T-helper 2 cell treated with Interferon-gamma antibody and Interleukin-4, amounts not matched to agents 5 μg/mL and 100 μg/mL, for 36 hours (primary cell): Measurements from ENCODE around the gene BICDL1.

Experiments used
- DNase-seq: peaks from one replicate; pipeline ENCODE4 v3.0.0; 2021; ENCODE audit warnings: low spot score
- H3K27ac Mint-ChIP-seq: one replicate; pipeline ENCODE4 v1.8.0; 2021; ENCODE audit warnings: mild to moderate bottlenecking, mixed read lengths
- H3K27me3 Mint-ChIP-seq: one replicate; pipeline ENCODE4 v1.8.0; 2021; ENCODE audit warnings: low read depth, mixed read lengths
- H3K36me3 Mint-ChIP-seq: one replicate; pipeline ENCODE4 v1.8.0; 2021; ENCODE audit warnings: low read depth, mixed read lengths
- H3K4me1 Mint-ChIP-seq: one replicate; pipeline ENCODE4 v1.8.0; 2021; ENCODE audit warnings: low read depth, mixed read lengths
- H3K4me3 Mint-ChIP-seq: one replicate; pipeline ENCODE4 v1.8.0; 2022; ENCODE audit warnings: mild to moderate bottlenecking, moderate library complexity, mixed read lengths
- H3K9me3 Mint-ChIP-seq: one replicate; pipeline ENCODE4 v1.8.0; 2021; ENCODE audit warnings: mixed read lengths

BICDL1 gene

DNA sequence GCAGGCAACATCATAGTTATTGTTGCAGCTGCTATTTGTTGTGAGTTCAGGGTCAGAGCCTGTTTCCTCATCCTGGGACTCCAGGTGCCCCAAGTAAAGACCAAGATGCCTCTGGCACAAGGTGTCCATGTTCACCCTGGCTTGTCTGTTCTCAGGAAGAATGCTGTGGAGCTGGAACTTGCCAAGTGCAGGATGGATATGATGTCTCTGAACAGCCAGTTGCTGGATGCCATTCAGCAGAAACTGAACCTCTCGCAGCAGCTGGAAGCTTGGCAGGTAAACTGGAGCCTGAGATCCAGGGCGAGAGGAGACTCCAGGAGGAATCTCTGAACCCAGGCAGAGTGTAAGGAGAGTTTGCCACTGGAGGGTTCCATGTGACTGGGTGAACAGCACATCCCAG, 100.8 kb downstream of the BICDL1 start:
- H3K9me3 Mint-ChIP-seq, result no peaks in the 10 kb centered on the region
- H3K27ac Mint-ChIP-seq, result no peak overlapping the region
- DNase-seq, result no peak
- H3K4me1 Mint-ChIP-seq, result peaks cover 25% of the 10 kb centered on the region
- no peaks in the 10 kb centered on the region for H3K27me3 Mint-ChIP-seq
- peaks cover 32% of the 10 kb centered on the region for H3K36me3 Mint-ChIP-seq
- no peak overlapping the region for H3K4me3 Mint-ChIP-seq

GRCh38 chr12:120090206-120090605, 101.2 kb downstream of the BICDL1 start:
- no peak overlapping the region for H3K27ac Mint-ChIP-seq
- H3K4me3 Mint-ChIP-seq, result no peak overlapping the region
- no peak for DNase-seq
- H3K4me1 Mint-ChIP-seq, result peaks cover 21% of the 10 kb centered on the region
- H3K27me3 Mint-ChIP-seq, result no peaks in the 10 kb centered on the region
- no peaks in the 10 kb centered on the region for H3K9me3 Mint-ChIP-seq
- H3K36me3 Mint-ChIP-seq, result peaks cover 31% of the 10 kb centered on the region

DNA sequence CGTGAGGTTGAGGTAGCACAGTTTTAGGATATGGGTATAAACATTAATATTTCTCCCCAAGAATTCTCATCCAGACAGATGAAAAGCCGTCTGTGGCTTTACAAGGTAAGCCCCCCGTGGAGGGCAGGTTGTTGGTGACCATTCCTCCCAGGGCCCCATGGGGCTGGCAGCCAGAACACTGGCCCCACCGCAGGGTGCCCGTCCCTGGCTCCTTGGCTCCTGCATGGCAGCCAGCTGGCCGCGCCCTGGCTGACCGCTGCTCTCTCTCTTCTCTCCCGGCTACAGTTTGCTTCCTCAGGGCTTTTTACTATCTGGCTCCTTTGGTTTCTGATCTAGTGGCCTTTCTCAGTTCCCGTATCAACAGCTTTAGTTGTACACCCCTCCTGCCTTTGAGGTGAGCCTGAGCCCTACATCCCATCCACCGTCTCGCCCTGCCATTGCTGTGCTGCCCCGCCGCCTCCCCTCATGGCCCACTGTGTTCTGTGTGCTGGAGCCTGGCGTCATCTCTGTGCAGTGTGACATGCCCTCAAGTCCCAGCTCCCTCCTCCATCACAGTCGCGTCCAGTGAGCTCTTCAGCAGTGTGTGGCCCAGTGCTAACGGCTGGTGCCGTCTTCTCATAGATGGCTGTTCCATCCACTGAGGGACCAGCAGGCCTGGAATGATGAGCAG, 101.7 kb downstream of the BICDL1 start:
- no peaks in the 10 kb centered on the region for H3K9me3 Mint-ChIP-seq
- H3K27me3 Mint-ChIP-seq, result no peaks in the 10 kb centered on the region
- H3K4me1 Mint-ChIP-seq, result peaks cover 16% of the 10 kb centered on the region
- peaks cover 28% of the 10 kb centered on the region for H3K36me3 Mint-ChIP-seq
- H3K27ac Mint-ChIP-seq, result peak overlapping the region; percentile 21
- no peak overlapping the region for H3K4me3 Mint-ChIP-seq
- no peak for DNase-seq

DNA sequence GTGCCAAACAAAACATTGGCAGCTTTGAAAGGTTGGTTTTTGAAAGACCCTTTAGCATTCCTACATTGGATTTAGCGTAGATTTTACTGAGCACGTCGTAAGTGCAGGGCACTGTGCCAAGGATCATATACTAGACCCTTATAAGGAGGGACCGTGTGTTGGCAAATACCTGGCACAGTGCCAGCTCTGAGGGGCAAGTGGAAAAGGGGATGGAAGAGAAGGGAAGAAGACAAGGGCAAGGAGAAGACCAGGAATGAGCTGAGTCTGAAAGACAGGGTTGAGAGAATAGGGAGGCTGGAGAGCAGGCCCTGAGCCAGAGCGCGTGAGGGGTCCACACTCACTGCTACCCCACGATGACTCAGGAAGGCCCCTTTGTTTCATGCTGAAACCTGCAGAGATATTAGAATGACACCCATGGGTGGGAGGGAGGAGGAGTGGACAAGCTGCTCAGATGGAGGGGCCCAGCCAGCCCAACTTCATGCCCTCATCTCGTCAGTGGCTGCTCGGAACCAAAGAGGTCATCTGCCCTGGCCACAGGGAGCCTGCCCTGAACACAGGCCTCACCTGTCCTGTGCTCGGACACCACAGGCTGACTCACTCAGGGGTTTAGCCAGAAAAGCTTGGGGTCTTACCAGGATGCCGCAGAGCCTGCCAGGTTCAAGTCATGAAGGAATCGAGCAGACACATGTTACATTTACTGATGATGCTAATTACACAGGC, 102.5 kb downstream of the BICDL1 start:
- DNase-seq, result no peak
- peaks cover 32% of the 10 kb centered on the region for H3K36me3 Mint-ChIP-seq
- no peak overlapping the region for H3K27ac Mint-ChIP-seq

DNA sequence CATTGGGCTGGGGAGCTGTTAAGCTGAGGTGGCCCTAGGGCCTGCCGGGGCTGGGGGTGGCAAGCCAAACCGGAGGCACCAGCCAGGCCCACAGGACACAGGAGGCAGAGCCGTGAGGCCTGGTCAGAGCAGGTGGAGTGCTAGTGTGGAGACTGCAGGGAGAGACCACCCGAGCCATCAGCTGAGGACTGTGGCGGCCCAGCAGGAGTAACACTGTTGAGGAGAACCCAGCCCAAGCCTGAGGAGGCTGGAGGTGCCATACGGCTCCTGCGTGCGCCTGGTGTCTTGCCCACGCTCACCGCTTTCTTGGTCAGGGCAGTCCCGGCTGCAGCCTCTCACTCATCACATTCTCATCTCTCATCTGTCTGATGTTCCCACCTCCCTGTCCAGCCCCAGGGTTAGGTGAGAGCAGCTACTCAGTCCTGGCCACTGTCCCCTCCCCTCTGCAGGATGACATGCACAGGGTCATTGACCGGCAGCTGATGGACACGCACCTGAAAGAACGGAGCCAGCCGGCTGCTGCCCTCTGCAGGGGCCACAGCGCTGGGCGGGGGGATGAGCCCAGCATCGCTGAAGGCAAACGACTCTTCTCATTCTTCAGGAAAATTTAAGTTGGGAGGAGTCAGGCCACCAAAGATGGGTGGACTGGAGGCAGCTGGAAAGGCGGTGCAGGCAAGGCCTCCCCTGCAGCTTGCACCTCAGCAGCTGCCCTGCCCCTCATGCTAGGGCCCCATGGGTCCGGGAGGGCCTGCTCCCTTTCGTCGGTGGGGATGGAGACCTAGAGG, 103.7 kb downstream of the BICDL1 start:
- Mint-ChIP-seq H3K27ac (no peak overlapping the region), H3K4me1 (peaks cover under 1% of the 10 kb centered on the region)

More for the DNA sequence above, 102.5 kb downstream of the BICDL1 start:
- Mint-ChIP-seq H3K4me3 (no peak overlapping the region), H3K27me3 (no peaks in the 10 kb centered on the region), H3K4me1 (peaks cover 10% of the 10 kb centered on the region), H3K9me3 (no peaks in the 10 kb centered on the region)

GRCh38 chr12:120093336-120093591, 104.2 kb downstream of the BICDL1 start:
- Mint-ChIP-seq H3K4me3 (no peak overlapping the region), H3K27me3 (no peaks in the 10 kb centered on the region), H3K27ac (no peak overlapping the region), H3K36me3 (peaks cover 39% of the 10 kb centered on the region), H3K9me3 (no peaks in the 10 kb centered on the region), H3K4me1 (no peaks in the 10 kb centered on the region)
- no peak for DNase-seq

More for the DNA sequence above, 103.7 kb downstream of the BICDL1 start:
- no peaks in the 10 kb centered on the region for H3K9me3 Mint-ChIP-seq
- no peaks in the 10 kb centered on the region for H3K27me3 Mint-ChIP-seq
- H3K36me3 Mint-ChIP-seq, result peaks cover 36% of the 10 kb centered on the region
- no peak for DNase-seq
- H3K4me3 Mint-ChIP-seq, result no peak overlapping the region

GRCh38 chr12:120093592-120094355, 104.7 kb downstream of the BICDL1 start:
- DNase-seq, result no peak
- H3K4me3 Mint-ChIP-seq, result no peak overlapping the region
- H3K36me3 Mint-ChIP-seq, result peaks cover 44% of the 10 kb centered on the region
- H3K27ac Mint-ChIP-seq, result peak overlapping the region; percentile 45
- no peaks in the 10 kb centered on the region for H3K9me3 Mint-ChIP-seq
- H3K27me3 Mint-ChIP-seq, result no peaks in the 10 kb centered on the region
- H3K4me1 Mint-ChIP-seq, result no peaks in the 10 kb centered on the region

GRCh38 chr12:120094485-120094884, 105.4 kb downstream of the BICDL1 start:
- no peaks in the 10 kb centered on the region for H3K27me3 Mint-ChIP-seq
- no peak for DNase-seq
- no peak overlapping the region for H3K27ac Mint-ChIP-seq
- H3K9me3 Mint-ChIP-seq, result no peaks in the 10 kb centered on the region
- H3K4me3 Mint-ChIP-seq, result no peak overlapping the region
- peaks cover 46% of the 10 kb centered on the region for H3K36me3 Mint-ChIP-seq
- H3K4me1 Mint-ChIP-seq, result no peaks in the 10 kb centered on the region

DNA sequence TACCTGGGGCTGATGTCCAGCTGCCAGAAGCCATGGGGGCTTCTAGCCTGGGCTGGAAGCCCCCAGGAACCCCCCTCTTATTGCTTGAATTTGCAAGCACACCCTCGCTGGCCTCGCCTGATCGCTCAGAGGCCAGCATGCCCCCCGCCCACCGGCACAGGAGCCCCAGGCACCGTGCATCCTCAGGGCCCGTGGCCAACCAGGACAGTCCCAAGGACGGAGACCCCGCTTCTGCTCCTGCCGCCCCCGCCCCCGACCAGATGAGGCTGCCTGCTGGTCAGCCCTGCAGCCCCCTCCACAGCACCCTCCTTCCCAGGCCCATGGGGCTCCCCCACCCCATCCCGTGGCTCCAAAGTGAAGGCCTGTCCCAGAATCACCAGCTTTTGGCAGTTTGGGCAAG, 106.3 kb downstream of the BICDL1 start:
- no peak overlapping the region for H3K4me3 Mint-ChIP-seq
- peaks cover 50% of the 10 kb centered on the region for H3K36me3 Mint-ChIP-seq
- H3K4me1 Mint-ChIP-seq, result no peaks in the 10 kb centered on the region
- H3K9me3 Mint-ChIP-seq, result no peaks in the 10 kb centered on the region
- DNase-seq, result no peak
- H3K27me3 Mint-ChIP-seq, result no peaks in the 10 kb centered on the region
- no peak overlapping the region for H3K27ac Mint-ChIP-seq

DNA sequence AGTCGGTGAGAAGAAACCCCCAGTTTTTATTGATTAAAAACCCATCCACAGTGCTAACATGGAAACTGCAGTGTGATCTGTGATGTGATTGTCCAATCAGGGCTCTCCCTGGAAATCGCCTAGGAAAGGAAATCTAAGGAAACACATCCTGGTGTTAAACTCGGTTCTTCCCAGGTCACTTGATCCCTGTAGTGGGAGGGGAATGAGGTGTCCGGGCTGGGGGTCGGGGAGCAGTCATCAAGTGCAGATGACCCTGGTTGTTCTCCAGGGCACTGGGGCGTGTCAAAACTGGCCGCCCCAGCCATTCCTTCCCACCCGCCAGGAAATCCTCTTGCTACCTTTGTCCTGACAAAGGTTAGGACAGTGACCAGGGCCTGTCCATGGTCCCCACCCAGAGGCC, 106.7 kb downstream of the BICDL1 start:
- H3K36me3 Mint-ChIP-seq, result peaks cover 50% of the 10 kb centered on the region
- no peaks in the 10 kb centered on the region for H3K9me3 Mint-ChIP-seq
- no peak for DNase-seq
- no peak overlapping the region for H3K27ac Mint-ChIP-seq
- H3K4me1 Mint-ChIP-seq, result no peaks in the 10 kb centered on the region
- no peaks in the 10 kb centered on the region for H3K27me3 Mint-ChIP-seq
- no peak overlapping the region for H3K4me3 Mint-ChIP-seq

DNA sequence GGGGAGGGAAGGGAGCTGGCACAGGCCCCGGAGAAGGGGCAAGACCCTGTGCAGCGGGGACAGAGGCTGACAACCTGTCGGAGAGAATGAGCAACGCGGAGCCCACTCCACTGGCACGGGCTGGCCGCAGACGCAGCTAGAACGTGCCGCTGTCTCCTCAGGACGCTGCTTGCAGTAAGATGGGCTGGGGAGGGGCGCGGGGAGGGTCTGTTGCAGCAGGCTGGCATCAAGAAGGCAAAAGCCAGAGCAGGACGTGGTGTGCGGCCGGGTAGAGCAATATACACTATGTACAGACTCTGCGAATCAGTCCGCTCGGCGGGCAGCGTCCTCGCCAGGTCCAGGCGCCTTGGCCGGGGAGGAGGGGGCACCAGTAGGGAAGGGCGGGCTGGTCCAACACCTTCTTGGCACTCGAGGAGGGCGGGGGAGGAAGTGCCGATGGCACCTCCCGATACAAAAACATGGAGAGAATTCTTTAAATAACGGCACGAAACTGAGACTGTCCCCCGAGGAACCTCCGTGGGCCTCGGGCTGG, 107.7 kb downstream of the BICDL1 start:
- DNase-seq, result no peak
- no peak overlapping the region for H3K4me3 Mint-ChIP-seq
- H3K27ac Mint-ChIP-seq, result peak overlapping the region; percentile 50
- no peaks in the 10 kb centered on the region for H3K27me3 Mint-ChIP-seq
- peaks cover 45% of the 10 kb centered on the region for H3K36me3 Mint-ChIP-seq
- peaks cover 2% of the 10 kb centered on the region for H3K4me1 Mint-ChIP-seq
- no peaks in the 10 kb centered on the region for H3K9me3 Mint-ChIP-seq

DNA sequence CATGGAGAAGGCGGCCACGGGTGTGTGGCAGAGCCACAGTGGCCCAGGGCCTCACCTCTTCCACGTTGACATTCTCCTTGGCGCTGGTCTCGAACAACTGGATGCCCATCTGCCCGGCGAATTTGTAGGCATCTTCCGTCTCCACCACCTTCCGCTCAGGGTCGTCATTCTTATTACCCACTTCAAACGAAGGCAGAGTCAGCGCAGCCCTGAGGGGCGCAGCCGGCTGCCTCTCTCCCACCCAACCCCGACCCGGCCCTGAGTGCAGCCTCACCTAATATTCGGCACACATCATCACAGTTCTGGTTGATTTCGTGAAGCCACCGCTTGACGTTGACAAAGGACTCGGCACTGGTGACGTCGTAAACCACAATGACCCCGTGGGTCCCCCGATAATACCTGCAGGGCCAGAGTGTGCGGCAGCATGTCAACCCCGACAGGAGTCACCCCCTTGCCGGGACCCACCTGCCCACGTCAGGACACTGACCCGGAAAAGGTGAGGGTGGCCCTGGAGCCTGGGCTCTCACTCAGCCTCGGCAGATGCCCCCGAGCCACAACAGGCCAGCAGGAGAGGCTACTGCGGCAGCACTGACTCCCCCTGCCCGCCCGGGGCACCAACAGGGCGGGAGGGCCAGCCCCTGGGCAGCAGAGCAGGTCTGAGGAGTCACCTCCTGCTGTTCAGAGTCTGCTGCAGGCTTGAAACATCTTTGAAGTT, 109.9 kb downstream of the BICDL1 start:
- Mint-ChIP-seq H3K27me3 (no peaks in the 10 kb centered on the region), H3K9me3 (no peaks in the 10 kb centered on the region), H3K36me3 (peaks cover 47% of the 10 kb centered on the region), H3K4me1 (peaks cover 2% of the 10 kb centered on the region), H3K4me3 (no peak overlapping the region), H3K27ac (no peak overlapping the region)
- no peak for DNase-seq

DNA sequence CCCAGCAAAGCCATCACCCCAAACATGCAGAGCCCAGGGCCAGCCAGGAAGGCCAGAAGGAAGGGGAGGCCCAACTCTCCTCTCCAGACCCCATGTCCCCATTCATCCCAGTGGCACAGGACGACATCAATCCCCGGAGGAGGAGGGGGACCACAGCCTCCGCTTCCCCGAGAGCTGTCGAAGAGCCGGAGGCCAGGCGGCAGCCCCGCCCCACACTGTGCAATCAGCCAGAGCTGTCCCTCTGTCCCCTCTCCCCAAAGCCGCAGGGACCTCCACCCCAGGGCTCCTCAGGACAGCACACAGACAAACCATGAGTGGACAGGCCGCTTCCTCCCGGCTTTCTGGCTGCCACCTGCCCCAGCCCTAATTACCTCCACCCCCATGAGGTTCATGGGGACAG, 110.7 kb downstream of the BICDL1 start:
- Mint-ChIP-seq H3K4me3 (no peak overlapping the region), H3K27ac (no peak overlapping the region), H3K36me3 (peaks cover 49% of the 10 kb centered on the region), H3K27me3 (no peaks in the 10 kb centered on the region), H3K9me3 (no peaks in the 10 kb centered on the region), H3K4me1 (peaks cover 2% of the 10 kb centered on the region)
- no peak for DNase-seq
